GM12873 (cell line): Measurements from ENCODE around the gene DRG2.

ENCODE experiments used
- TF ChIP-seq, protein P1 (sequence below): IDR thresholded peaks from 2 replicates; pipeline ENCODE4 v1.5.1; 2012; ENCODE audit warnings: low read depth, mild to moderate bottlenecking, moderate library complexity, low read length, control low read depth; ENCODE audit not compliant: insufficient read depth; ENCODE audit errors: missing control alignments

DRG2 gene

DNA sequence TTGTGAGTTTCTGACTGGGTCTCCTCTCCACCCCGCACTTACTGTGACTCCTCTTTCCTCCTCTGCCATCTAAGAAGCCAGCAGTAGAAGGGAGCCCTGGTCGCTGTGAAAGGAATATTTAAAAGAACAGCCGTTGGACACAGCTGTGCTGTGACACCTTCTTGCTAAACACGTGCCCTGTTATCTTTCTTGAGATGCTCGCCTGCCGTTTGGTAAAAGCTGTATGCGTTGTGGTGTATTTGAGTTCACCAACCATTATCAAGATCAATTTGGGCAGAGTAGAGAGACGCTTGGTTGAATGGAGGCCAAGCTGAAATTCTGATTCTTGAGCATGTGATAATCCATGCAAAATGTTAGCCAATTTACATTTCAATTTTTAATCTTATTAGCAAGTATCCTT is 44.8 kb upstream of the DRG2 start:
- TF ChIP-seq, protein P1, sequence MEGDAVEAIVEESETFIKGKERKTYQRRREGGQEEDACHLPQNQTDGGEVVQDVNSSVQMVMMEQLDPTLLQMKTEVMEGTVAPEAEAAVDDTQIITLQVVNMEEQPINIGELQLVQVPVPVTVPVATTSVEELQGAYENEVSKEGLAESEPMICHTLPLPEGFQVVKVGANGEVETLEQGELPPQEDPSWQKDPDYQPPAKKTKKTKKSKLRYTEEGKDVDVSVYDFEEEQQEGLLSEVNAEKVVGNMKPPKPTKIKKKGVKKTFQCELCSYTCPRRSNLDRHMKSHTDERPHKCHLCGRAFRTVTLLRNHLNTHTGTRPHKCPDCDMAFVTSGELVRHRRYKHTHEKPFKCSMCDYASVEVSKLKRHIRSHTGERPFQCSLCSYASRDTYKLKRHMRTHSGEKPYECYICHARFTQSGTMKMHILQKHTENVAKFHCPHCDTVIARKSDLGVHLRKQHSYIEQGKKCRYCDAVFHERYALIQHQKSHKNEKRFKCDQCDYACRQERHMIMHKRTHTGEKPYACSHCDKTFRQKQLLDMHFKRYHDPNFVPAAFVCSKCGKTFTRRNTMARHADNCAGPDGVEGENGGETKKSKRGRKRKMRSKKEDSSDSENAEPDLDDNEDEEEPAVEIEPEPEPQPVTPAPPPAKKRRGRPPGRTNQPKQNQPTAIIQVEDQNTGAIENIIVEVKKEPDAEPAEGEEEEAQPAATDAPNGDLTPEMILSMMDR = no peak

DNA sequence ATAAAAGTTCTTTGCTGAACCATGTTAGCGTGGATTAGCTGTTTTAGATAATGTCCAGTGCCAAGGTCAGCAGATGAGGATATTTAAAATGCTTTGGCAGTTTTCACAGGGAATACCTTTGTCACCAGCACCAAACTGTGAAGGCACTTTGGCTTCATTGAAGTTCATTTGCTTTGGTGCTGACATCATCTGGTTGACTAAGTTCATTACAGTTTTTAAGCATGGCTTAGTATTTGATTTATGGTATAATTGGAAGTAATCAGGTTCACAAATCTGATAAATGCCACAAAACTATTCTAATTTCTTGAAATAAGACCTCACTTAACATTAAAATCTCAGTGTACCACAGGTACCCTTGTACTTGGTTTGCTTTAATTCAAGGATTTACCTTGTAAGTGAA is 44.3 kb upstream of the DRG2 start:
- TF ChIP-seq, protein P1 = peak; percentile 24

DNA sequence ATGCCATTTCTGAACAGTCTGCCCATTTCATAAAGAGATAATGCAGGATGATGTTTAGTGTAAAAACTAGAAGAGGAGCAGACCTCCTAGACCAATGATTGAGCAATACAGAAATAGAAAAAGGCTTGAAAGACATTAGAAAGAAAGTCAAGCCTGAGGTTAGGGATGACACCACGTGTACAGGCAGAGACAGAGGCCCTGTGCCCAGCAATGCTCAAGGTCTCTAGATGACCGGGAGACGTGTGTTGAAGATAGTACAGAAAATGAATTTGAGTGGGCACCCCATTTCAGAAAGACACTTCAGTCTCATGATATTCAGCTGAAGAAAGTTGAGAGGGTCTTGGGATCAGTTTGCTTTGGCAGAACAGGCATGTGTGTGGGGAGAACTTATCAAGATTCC is 43.1 kb upstream of the DRG2 start:
- TF ChIP-seq, protein P1 = no peak

DNA sequence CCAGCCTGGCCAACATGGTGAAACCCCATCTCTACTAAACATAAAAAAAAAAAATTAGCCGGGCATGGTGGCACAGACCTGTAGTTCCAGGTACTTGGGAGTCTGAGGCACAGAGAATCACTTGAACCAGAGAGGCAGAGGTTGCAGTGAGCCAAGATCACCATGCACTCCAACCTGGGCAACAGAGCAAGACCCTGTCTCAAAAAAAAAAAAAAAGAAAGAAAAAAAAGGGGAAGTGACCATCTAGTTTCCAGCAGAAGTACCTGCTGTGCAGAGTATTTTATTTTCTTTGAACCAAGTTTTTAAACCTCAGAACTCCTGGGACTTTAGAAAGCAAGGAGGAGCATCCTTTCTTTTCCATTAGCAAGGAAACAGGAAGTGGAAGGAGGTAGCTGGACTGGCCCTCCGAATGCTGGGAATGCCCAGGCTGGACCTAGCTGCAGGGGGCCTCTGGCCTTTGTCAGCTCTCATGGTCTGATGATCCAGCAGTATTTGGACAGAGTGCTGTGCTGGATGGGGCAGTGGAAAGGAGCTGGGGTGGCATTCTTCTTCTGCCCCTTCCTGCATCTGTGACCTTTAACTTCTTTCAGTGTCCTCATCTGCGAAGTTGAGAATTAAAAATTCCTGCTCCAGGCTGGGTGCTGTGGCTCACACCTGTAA is 41.9 kb upstream of the DRG2 start:
- TF ChIP-seq, protein P1 = no peak

DNA sequence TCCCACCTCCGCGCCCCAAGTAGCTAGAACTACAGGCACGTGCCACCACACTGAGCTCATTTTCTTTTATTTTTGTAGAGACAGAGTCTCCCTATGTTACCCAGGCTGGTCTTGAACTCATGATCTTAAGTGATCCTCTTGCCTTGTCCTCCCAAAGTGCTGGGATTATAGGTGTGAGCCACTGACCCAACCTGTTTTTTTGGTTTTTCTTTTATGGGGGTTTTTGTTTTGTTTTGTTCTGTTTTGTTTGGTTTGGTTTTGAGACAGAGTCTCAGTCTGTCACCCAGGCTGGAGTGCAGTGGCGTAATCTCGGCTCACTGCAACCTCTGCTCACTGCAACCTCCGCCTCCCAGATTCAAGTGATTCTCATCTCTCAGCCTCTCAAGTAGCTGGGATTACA is 32.2 kb upstream of the DRG2 start:
- TF ChIP-seq, protein P1 = no peak

DNA sequence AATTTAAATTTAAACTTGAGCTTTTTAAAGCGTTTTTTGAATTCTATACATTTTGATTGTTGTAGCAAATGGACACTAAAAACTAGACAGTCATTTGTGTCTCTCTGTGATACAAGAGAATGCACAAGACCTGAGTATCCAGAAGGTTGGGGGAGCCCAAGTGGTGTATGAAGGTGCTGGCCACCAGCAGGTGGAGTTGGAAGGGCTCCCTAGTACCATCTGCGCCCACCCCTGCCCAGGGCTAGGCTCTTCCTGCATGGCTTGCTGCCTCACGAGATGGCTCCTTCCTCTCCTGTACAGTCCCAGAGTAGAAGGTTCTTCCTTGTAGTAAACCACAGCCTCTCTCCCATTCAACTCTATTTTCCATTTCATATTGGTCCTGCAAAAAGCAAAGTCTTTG is 31.5 kb upstream of the DRG2 start:
- TF ChIP-seq, protein P1 = no peak

DNA sequence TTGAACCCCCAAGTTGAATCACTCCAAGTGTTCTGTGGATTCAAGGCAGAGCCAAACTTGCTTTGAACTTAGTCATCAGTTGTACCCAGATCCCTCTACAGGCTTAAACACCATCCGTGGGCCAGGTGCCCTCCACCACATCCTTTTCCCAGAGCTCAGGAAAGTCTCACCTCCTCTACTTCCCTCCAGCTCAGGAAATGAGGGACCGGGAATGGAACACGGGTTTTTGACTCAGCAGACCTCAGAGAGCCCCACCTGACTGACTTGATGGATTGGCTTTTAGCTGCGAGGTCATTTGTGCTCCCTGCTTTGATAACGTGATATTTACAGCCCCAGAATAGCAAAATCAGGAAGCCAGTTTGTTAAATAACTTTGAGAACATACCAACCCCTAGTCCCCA is 28.5 kb upstream of the DRG2 start:
- TF ChIP-seq, protein P1 = no peak
